NCI-H2227 (cell line): ENCODE measurements around the gene ITPKB.

Experiments
- DNase-seq: peaks from one replicate; lab custom pipeline; 2025; ENCODE audit not compliant: unreplicated experiment; lab: John Stamatoyannopoulos, UW

ITPKB gene

DNA sequence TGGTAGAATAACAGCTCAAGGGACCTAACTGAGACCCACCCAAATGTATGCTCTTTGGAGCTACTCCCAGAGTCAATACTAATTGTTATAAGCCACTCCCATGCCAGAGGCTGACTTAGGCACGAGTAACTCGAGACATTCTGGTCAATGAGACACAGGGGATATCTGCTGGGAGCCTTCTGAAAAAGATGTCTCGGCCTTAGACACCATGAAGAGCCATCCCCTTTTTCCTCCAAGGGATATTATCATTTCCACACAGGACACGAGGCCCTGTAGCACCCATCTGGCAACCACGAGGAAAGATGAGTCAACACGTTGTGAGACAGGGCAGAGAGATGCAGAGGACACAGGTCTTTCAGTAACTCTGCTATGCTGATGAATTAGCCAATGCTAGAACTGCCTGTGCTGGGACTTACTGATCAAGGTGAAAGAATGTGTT, 30.7 kb downstream of the ITPKB start:
- no peak for DNase-seq

DNA sequence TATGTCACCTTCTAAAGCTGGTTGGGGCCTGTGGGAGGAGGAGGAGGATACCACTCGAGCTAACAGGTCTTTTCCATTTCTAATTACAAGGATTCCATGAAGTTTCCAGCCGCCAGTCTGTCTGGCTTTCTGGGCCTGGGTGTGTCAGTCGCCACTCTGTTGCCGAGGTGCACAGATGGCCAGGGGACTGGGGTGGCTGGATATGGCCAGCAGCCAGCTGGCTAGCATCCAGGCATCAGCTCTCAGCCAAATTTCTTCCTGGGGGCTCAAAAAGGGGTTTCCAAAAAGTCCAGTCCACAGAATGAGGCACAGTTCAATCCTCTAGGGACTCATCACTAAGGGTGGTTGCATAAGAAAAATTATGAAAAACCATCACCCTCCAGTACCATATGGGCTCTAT, 32.4 kb downstream of the ITPKB start:
- no peak for DNase-seq

DNA sequence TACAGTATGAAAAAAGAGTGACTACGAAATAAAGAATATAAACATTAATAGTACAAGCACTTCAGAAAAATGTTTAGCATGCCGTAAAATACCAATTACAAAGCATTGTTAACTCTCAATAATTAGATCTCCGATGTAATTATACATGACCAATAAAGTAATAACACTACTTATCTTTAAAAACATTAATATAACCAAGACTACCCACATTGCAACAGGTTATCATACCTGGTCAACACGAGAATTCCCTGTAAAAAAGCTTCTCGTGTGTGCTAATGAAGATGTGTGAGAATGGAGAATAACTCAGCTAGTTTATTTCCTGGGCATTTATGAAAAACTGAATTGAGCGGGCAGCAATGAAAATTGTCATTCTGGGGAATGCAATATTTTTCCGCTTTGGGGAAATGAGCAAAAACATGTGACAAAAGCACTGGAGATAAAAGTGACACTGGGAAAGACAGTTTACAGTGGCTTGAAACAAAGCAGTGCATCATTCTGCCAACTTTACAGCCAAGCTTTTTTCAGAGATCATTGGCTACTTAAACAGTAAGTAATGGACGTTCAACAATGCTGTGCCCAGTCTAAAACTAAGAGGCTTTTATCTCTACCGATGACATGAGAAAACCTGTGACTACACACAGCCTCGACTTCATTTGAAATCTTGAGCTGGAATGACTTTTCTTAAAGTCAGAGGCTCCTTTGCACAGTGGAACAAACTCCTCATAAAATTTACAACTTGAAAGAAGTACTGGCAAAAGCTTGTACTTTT, 34.7 kb downstream of the ITPKB start:
- no peak for DNase-seq

DNA sequence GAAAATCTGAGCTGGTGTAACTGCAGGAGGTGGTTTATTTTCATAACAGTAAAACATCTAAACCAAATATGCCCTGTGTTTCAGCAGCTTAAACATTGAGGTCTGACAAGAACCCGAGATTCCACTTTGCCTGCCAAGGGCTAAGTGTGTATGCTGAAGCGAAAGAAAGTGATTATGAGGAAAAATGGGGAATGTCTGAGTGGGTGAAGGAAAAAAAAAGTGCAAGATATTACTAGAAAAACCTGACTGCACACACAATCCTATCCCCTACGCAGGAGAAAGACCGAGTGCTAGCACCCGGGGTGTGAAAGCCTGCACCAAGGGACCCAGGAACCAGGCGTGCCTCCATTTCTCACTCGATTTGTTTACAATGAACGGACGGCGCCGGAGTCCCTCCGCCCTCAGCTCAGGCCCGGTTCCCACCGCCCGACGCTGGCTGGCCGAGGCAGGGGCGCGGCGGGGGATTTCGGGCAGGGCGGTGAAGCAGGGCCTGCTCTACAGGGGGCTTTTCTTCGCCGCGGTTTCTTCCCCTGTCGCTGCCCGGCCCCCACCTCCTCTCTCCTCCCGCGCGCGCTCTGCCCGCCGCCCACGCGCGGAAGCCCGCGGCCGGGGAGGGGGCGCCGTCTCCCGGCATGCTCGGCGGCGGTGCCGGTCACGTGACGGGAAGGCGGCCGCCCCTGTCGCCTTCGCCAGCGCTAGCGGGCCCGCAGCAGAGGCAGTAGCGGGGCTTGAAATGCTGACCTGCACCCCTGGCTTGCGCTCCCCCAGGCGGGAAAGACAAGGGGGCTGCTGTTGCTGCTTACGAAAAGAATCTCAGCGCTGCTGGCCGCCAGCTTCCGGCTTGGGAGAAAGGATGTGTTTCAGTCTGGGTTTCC, 35.9 kb downstream of the ITPKB start:
- peak; percentile 87 for DNase-seq

DNA sequence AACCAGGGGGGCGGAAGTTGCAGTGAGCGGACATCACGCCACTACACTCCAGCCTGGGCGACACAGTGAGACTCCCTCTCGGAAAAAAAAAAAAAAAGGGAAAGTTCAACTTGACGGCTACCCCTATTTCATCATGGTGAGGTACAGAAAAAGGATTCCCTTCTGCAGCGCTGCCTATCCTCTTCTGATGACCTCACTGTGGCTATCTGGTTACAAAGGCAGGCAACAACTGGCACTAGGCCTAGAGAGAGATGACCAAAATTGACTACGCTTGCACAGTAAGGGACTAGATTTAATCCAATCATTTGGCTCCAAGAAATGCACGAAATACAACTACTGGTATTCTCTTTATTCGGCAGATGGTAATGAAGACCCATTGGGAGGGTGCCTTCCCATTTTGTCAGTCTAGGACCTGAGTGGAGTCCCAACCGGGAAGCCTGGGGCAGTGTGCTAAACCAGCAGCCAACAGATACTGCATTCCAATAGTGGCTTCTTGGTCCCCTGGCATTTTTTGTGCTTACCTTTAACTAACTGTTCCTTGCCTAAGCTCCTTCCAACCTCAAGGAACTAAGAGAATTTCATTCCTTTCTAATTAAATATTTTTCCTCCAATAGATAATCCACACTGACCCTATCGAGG, 36.6 kb downstream of the ITPKB start:
- DNase-seq: peak; percentile 9

DNA sequence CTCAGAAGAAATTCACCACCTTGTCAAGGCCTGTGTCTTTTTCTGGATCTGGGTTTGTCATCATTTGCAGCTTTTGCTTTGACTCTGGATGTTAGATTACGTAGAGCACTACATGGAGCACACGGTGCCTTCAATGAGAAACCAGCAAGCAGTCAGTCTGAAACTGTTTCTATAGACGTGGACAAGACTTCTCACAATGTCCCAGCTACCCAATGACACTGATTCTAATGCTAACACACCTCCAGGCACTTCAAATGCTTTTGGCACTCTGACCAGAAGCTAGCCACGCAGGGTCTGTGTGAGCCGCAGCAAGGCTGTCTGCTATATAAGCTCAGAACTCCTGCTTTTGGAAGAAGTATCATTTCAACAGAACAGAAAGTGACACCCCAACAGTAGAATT, 38.2 kb downstream of the ITPKB start:
- DNase-seq: no peak

DNA sequence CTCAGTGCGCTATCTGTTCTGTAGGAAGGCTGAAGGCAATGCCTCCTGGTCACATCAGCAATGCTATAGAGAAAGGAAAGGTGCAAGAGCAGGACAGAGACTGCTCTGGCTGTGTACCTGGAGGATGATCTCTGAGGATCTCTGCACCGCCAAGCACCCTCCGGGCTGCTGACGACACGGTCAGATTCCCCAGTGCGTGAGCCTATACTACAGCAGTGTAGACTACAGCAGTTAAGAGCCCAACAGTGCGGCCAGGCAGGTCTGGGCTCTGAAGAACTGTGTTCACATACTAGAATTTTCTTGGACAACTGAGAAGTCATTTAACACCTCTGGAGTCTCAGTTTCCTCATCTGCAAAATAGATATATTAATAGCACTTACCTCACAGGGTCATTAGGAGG, 39.9 kb downstream of the ITPKB start:
- no peak for DNase-seq

DNA sequence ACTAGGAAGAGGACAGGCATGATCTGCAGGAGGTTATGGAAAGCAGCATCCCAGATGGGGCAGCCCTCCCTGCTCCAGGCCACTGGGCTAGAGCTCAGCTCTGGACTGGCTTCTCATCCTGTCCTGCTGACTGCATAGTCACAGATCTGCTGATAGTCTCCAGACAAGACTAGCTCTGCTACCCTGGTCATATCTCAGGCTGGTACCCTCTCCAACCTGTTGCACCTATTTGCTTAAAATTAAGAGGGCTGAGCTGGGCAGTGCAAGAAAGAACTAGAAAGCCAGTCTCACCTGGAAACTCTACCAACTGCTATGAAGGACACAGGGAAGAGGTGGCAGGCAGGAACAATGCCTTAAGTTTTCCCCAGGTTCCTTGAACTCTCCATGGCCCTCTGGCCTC, 40.4 kb downstream of the ITPKB start:
- no peak for DNase-seq

DNA sequence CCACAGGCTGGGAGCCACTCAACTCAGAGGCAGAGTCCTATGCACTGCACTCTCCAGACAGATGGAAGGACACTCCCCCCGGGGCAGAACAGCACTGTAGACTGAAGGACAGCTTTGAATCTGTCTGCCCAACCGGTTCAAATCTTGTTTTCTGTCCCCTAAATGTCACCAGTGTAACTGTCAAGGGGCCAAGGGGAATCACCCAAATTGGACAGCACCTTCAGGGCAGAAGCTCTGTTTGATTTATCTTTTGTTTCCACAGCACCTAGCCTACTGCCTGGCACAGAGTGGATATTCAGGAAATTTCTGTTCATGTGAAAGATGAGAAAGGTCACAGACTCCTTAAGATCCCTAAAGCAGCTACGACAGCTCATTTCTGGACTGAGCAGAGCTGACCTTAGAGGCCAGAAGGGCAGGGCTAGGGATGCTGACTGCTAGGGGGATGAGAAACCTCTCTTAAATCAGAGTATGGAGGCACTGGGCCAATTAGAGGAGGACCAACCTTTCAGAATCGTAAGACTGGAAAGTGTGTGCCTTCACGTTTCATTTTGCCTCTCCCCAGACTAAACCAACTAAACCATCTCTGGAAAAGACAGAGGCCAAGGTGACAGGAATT, 41.0 kb downstream of the ITPKB start:
- DNase-seq: no peak

DNA sequence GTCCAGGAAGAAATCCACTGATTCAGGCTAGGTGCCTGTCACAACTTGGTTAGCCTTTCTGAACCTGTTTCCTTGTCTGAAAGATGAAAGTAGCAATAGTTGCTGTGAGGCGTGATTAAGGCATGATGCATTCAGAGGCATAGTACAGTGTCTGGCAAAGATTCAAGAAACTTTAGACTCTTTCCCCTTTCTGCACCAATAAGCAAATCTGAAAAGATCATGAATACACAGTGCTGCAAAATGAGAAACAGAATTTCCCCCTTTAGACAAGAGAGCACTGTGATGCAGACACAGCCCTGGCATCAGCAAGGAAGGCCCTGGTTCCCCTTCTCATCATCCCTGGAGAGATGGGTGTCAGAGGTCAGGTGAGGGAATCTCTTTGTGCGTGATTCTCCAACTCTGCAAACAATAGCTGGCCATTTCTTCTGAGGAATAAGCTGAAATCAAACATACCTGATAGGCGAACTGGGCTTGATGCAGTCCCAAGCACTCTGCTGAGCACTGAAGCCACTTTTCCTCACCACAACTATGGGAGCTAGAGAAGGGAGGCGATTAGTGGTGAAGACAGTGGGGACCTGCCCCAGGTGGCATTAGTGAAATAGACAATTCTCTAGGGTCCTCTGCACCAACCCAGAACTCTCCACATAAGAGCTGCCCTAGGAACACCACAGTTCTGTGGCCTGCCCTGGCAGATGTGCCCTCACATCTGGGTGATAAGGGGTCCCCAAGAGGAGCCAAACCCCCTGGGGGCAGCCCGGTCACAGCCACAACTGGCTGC, 41.7 kb downstream of the ITPKB start:
- DNase-seq: no peak

DNA sequence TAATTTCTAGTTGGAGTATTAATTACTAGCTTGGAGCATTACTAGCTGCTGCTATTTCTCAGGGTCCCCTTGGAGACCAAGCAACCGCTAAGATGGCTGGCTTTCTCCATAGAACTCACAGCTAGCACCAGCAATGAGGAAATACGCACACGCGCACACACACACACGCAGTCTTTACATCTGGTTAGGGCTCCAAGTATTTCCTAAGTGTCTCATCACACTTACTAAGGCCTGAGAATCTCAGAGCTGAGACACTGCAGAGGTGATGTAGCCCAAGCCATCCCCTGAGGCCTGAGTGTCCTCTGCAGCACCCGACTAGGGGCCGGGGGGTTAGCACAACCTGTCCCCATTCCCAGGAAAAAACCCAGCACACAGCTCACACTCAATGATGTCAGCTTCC, 42.5 kb downstream of the ITPKB start:
- DNase-seq: peak; percentile 25

DNA sequence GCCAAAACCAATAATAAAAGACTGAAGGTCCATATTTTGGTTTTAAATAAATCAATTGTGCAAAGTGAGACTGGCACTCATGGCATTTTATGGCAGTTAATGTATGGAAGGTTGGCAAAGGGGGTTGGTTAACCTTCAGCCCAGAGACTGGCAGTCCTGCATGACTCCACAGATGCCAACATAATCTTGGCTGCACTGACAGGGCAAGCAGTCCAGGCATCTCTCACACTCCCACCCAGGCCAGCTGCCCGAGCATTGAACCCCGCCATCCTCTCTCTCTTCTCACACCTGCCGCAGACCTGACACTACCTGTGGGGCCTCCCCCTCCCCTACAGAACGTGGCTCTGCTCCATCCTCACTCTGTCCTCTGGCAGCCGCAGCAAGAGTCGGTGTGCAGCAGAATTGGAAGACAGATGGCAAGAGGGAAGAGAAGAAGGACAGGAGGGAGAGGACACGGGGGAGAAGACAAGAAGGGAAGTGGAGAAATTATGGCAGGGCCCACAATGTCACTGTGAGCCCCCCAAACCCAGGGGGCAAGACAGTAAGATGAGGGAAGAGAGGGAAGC, 43.7 kb downstream of the ITPKB start:
- no peak for DNase-seq

DNA sequence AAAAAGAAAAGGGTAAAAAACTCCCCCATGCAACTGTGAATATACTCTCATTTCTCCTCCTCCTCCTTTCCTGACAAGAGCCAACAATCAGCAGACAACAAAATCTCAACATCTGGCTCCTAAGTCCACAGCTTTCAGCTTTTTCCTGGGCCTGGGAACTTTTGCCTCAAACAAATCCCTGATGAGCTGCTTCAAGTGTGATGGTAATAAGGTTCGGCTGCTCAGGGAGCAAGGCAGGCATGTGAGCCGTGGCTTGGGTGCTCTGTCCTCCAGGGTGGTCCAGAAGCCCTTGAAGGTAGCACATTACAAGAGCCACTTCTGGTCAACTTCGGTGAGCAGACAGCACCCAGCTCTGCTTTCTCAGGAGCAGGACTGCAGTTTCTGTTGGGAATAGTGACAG, 46.3 kb downstream of the ITPKB start:
- DNase-seq: no peak

DNA sequence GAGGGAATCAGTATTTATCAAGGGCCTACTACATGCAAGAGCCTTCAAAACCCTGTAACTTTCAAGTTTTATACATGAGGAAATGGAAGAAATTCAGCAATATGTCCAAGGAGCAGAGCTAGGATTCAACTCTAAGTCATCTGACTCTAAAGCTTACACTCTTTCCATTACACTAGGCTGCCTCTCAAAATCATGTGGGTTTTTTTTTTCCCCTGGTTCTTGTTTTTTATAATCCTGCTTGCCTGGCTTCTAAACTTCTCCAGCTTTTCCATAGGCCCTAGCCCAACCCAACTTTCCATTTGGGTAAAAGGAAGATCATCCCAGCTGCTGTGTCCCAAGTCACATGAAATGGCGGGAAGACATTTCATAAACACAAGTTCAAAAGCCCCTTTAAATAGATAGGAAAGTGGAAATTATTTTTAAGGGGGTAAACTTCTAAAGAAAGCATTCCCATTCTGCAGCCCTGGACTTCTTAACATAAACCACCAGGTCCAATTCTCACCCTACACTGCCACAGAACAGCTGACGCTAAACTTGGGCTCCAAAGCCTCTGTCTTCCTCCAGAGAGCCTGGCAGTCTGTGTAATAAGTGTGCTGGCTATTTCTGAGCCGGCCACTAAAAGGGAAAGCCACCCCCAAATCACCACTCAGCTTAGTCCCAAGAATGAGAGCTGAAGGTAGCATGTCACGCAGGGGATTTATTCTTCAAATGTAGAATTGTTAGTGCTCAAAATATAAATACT, 46.9 kb downstream of the ITPKB start:
- no peak for DNase-seq

DNA sequence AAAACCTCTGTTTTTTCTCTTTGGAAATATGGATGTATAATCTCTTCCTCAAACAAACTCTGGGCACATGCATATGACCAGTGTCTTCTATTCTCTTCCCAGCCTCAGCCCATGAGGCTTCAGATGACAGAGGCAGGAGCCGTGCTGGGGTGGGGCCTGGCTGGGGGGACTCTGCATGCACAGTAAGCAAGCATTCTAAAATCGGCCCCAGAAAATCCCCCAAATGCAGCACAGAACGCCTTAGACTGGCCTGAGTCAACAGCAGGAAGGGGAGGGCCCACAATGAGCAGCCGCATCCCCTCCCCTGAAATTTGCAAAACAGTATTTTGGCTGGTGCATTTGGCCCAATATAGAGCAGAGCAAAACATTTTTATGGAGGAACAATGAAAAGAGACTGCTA, 47.8 kb downstream of the ITPKB start:
- no peak for DNase-seq

DNA sequence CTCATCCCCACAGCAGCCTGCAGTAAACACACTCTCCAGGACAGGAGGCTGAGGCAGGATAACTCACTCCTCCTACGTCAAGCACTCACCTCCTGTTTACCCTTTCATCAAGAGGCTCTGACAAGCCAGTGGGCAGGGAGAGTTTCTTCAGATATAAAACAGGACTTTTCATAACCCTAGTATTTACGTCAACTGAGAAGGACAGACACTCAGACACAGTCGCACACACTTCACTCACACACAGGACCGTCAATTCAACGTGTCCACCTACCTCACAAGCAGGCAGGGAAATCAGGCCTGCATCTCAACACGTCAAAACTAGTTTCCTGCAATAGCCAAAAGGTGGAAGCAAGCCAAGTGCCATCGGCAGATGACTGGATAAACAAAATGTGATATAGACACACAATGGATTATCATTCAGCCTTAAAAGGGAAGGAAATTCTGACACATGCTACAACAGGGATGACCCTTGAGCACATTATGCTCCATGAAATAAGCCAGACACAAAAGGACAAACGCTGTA, 48.6 kb downstream of the ITPKB start:
- peak; percentile 66 for DNase-seq

DNA sequence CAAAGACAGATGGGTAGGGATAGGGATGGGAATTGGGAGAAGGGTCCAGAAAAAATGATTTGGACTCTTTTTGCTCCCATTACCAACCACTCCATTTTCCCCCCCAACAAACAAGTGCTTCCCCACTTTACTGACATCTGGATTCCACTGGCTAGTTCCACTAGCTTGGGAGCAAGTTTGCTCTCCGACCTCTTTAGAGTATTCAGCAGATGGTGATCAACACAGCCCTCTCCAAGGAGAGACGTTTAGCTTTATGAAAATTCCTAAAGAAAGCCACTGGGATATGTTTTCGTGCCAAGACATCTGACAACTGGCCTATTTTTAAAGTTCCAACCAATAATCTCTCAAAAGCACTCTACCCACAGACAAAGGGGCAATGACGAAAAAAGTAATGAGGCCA, 50.3 kb downstream of the ITPKB start:
- DNase-seq: no peak

DNA sequence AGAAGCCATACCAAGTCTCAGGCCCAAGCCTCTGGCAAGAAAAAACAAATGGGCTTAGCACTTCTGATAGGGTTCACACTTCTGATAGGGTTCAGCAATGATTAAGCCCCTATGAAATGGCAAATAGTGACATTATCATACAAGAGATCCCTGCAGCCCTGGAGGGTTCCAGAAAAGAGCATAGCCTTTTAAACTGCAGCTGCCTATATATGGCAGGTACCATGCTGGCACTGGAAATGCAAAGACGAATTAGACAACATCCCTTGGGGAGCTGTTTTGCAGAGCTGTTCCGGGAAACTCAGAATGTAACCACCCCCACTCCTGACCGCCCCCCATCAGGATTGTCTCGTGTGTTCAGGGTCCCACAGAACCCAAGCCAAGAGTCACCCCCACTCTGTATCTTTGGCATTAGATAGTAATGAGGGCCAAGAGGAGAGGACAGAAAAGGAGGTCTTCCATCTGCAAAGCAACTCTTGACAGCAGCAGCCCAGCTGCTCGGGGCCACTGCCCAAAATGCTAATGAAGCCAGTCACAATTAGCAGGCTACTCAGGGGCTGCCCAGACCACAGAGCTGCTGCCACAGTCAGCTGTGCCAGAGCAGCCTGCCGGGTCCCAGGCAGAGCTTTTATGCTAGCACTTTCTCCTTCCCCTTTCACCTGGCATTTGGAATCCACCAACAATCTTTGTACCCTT, 50.9 kb downstream of the ITPKB start:
- DNase-seq: no peak

DNA sequence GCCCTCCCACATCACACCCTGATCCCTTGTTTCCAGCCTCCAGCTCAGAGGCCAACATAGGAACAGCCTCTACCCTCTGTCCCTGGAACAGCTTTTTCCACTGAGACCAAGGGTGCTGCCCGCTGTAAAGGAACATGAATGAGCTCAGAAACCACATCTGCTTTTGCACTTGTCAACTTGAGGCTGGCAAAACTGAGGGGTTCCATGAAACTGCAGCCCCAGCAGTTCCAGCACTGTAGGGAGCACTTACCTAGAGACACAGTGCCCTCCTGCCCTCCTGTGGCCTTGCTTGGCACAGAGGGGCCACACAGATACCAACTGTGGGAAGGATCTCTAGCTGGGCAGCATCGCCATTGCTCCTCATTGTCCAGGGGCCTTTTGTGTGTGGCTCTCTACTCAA, 51.7 kb downstream of the ITPKB start:
- DNase-seq: no peak
